K562 (cell line): ENCODE measurements around the gene GSS. TPM values are rescaled to one million over a fixed set of nuclear protein-coding genes. Genes with fewer than 3 reads are reported as not detected.

ENCODE experiments used
- ARID2 ChIP-seq: fragments of 450-650 bp; IDR thresholded peaks from 2 replicates; pipeline ENCODE4 v1.6.1; 2017; ENCODE audit warnings: antibody characterized with exemption, mild to moderate bottlenecking
- CUX1 ChIP-seq: fragments of 200-800 bp; sonication (Bioruptor generic); IDR thresholded peaks from 2 replicates; pipeline ENCODE4 v1.6.1; 2016; ENCODE audit warnings: missing genetic modification characterization, missing compliant biosample characterization
- GABPA ChIP-seq: fragments of 200-800 bp; sonication (Bioruptor generic); conservative IDR thresholded peaks from 2 replicates; pipeline ENCODE4 v1.6.1; 2016; ENCODE audit warnings: low read depth, missing genetic modification characterization, missing compliant biosample characterization
- GTF2A2 ChIP-seq: IDR thresholded peaks from 2 replicates; pipeline ENCODE4 v1.6.1; 2016; ENCODE audit warnings: mild to moderate bottlenecking, missing genetic modification characterization, missing compliant biosample characterization
- HMBOX1 ChIP-seq: sonication (generic); IDR thresholded peaks from 2 replicates; pipeline ENCODE4 v1.6.1; 2016
- HNRNPH1 ChIP-seq: fragments of 200-400 bp; formaldehyde crosslinking; optimal IDR thresholded peaks from 2 replicates; pipeline ENCODE3; 2017; ENCODE audit warnings: low read depth, mild to moderate bottlenecking, low read length, moderate library complexity
- MLLT1 ChIP-seq, 2 experiments: fragments of 450-650 bp; IDR thresholded peaks; 2 replicates each; pipeline ENCODE4 v1.6.1; 2016
- NFIC ChIP-seq: fragments of 450-650 bp; IDR thresholded peaks from 2 replicates; pipeline ENCODE4 v1.6.1; 2017; ENCODE audit warnings: mild to moderate bottlenecking, inconsistent platforms
- PHF21A ChIP-seq: fragments of 450-650 bp; IDR thresholded peaks from 2 replicates; pipeline ENCODE4 v1.6.1; 2017; ENCODE audit warnings: low read depth, borderline replicate concordance
- PRDM10 ChIP-seq: fragments of 450-650 bp; IDR thresholded peaks from 2 replicates; pipeline ENCODE4 v1.6.1; 2018; ENCODE audit not compliant: partially characterized antibody
- SREBF2 ChIP-seq: sonication (generic); formaldehyde crosslinking; IDR thresholded peaks from 2 replicates; pipeline ENCODE4 v1.4.0; 2020; ENCODE audit warnings: mild to moderate bottlenecking, missing genetic modification reagents
- TSC22D4 ChIP-seq: fragments of 450-650 bp; IDR thresholded peaks from 2 replicates; pipeline ENCODE4 v1.6.1; 2016; ENCODE audit warnings: missing genetic modification characterization, missing biosample characterization, control low read depth
- ZNF239 ChIP-seq: fragments of 250-450 bp; sonication (Bioruptor Pico); IDR thresholded peaks from 2 replicates; pipeline ENCODE4 v1.4.0; 2020; ENCODE audit warnings: mild to moderate bottlenecking
- ZNF584 ChIP-seq: fragments of 200-800 bp; sonication (Bioruptor generic); IDR thresholded peaks from 2 replicates; pipeline ENCODE4 v1.6.1; 2016; ENCODE audit warnings: low read depth, mild to moderate bottlenecking, missing genetic modification characterization, missing compliant biosample characterization
- ZNF766 ChIP-seq: fragments of 200-800 bp; sonication (Bioruptor generic); conservative IDR thresholded peaks from 2 replicates; pipeline ENCODE4 v1.6.1; 2016; ENCODE audit warnings: missing genetic modification characterization, missing compliant biosample characterization
- ZSCAN32 ChIP-seq: fragments of 450-650 bp; formaldehyde crosslinking; IDR thresholded peaks from 2 replicates; pipeline ENCODE4 v1.4.0; 2020; ENCODE audit warnings: mild to moderate bottlenecking, moderate library complexity
- polyA plus RNA-seq, 8 experiments: library from polyadenylated mRNA; depleted of rRNA in 4 of 8; stranded (reverse) in 5 of 8; unstranded in 3 of 8; fragments of >200 nt; fragmentation: Nextera tagmentation in 2 of 8; fragmentation: Illumina TruSeq in 1 of 8; extraction: Ambion mirVana in 2 of 8; extraction: Trizol in 1 of 8; gene quantifications; 2 replicates each; pipeline versions ENCODE4 v1.2.1 to v1.2.3, GENCODE V29; 2011 to 2014; ENCODE audit warnings: inconsistent platforms in 1 of 8, missing spikeins in 1 of 8
- total RNA-seq, 7 experiments: library from RNA; depleted of rRNA in 6 of 7; stranded (reverse); fragments of >200 nt in 6 of 7; fragmentation: Illumina TruSeq in 2 of 7; extraction: Trizol in 2 of 7; gene quantifications; 2 replicates each; pipeline versions ENCODE4 v1.2.1 to v1.2.3, GENCODE V29; 2011 to 2021; ENCODE audit warnings: low replicate concordance in 1 of 7

Gene GSS
- total and polyA plus RNA-seq, 9 of the 15 experiments (the other 6 are each of a cell fraction or from before 2014, with no cell fraction given) = 18.4 to 165 (median 89.4) TPM

- TF ChIP-seq ARID2 (no peak), GTF2A2 (tag) (no peak), CUX1 (CRISPR knock-in tag) (no peak), PRDM10 (peak; percentile 86), HMBOX1 (peak; percentile 91), ZSCAN32 (CRISPR knock-in tag) (no peak), PHF21A (no peak), ZNF766 (CRISPR knock-in tag) (no peak), HNRNPH1 (no peak), ZNF239 (CRISPR knock-in tag) (no peak), SREBF2 (no peak), ZNF584 (CRISPR knock-in tag) (no peak), NFIC (peak; percentile 68), TSC22D4 (tag) (no peak), GABPA (tag) (no peak), MLLT1 (IDR thresholded peaks at IDR 0.05) (no peak)
Measured at GRCh38 chr20:34888468-34888867, 67.1 kb downstream of the GSS start (continued).
